SK-N-MC (cell line): ENCODE measurements around the gene DGUOK.

Source experiments
- DNase-seq: peaks from one replicate; pipeline ENCODE4 v3.0.0-alpha.2; 2011; ENCODE audit warnings: low read depth, low spot score
- H3K27ac ChIP-seq: fragments of 200-600 bp; sonication (generic); 2 replicates; pipeline ENCODE4 v1.5.1; 2016; ENCODE audit warnings: mixed run types
- H3K36me3 ChIP-seq: fragments of 200-600 bp; sonication (generic); 2 replicates; pipeline ENCODE4 v1.6.1; 2017; ENCODE audit warnings: antibody characterized with exemption, low read length, mixed read lengths; ENCODE audit not compliant: insufficient read depth
- H3K4me3 ChIP-seq: fragments of 200-600 bp; sonication (generic); 2 replicates; pipeline ENCODE4 v1.5.1; 2016
- H3K9ac ChIP-seq: fragments of 200-600 bp; sonication (generic); 2 replicates; pipeline ENCODE4 v1.8.0; 2017; ENCODE audit warnings: mixed run types, mixed read lengths; ENCODE audit not compliant: insufficient read length
- H3K9me3 ChIP-seq: fragments of 200-600 bp; sonication (generic); 2 replicates; pipeline ENCODE4 v1.6.1; 2017; ENCODE audit warnings: low read depth, mild to moderate bottlenecking, antibody characterized with exemption, low read length, moderate library complexity, mixed read lengths
- EZH2 ChIP-seq: fragments of 200-600 bp; sonication (generic); IDR thresholded peaks from one replicate; pipeline ENCODE4 v1.6.1; 2017; ENCODE audit warnings: antibody characterized with exemption
- FOXP2 ChIP-seq: optimal IDR thresholded peaks from 2 replicates; pipeline ENCODE3; 2011; ENCODE audit warnings: mild to moderate bottlenecking, moderate library complexity; ENCODE audit not compliant: insufficient read depth; ENCODE audit errors: extremely low read length, control extremely low read depth
- POLR2AphosphoS5 ChIP-seq: IDR thresholded peaks from 2 replicates; pipeline ENCODE4 v1.6.1; 2012; ENCODE audit warnings: mild to moderate bottlenecking, low read depth, low read length, borderline replicate concordance

The DGUOK gene

GRCh38 chr2:73981081-73982001 lies 54.7 kb downstream of the DGUOK start:
- TF ChIP-seq POLR2AphosphoS5 (no peak), FOXP2 (no peak), EZH2 (no peak)
- no peak overlapping the region for H3K4me3 ChIP-seq
- no peak overlapping the region for H3K9ac ChIP-seq
- H3K27ac ChIP-seq = no peak overlapping the region
- no peaks in the 10 kb centered on the region for H3K36me3 ChIP-seq
- DNase-seq = no peak
- H3K9me3 ChIP-seq = no peaks in the 10 kb centered on the region

DNA sequence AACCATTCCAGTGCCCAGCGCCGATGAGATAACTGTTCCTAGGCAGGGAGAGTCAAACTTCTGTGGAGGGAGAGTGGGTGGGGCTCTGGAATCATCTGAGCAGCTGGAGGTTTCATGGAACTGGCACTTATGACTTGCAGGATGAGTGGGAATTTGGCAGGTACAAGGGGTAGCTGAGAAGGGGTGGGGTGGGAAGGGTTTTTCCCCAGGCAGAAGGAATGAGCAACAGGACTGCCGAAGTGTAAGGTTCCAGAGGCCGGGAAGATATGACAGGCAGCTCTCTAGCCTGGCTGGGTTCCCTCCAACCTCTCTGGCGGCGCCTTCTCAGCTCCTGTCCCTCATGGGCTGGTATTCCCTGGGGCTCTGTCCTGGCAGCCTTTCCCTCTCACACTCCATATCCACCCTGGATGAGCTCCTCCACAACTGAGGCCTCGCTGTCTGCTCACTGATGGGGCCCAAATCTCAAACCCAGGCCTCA lies 55.5 kb downstream of the DGUOK start:
- no peak for DNase-seq
- TF ChIP-seq EZH2 (no peak), FOXP2 (no peak), POLR2AphosphoS5 (no peak)

DNA sequence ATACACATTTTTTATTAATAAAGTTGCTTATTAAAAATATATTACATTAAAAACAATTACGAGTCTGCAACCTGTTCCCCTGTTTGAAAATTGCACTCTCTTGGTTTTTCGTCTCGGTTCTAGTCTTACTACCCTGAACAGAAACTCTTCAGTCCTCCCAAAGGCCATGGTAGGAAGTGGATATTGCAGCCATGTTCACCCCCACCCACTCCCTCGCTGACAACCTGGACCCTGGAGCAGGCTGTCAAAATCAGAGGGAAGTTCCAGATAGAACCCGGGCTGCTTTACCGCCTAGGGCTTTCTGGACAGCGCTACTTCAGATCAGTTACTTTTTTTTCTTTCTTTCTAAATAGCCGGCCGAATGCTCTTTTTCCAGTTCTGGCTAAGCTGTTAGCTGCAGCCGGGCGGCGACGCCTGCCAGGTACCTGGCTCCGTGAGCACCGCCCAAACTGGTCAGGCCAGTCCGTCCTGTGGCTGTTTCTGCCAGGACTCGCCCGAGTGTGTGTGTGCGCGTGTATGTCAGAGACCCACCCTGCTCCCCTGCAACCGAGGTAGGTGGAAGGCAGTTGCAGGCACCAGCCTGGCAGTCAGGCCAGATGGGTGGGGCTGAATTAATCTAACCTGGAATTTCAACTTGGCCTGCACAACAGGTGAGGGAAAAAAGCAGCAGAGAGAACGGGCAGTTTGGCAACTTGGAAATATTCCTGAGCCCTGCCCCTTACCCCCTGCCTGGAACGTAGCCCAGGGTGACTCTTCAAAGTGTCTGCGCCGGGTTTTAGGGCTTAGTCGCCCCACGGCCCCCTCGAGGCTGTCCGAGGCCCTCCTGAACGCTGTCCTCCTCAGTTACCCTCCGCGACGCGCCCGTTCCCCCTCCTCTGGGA lies 56.9 kb downstream of the DGUOK start:
- peak overlapping the region; percentile 61 for H3K27ac ChIP-seq
- H3K9me3 ChIP-seq = no peaks in the 10 kb centered on the region
- H3K4me3 ChIP-seq = peak overlapping the region; percentile 75
- H3K9ac ChIP-seq = peak overlapping the region; percentile 86
- H3K36me3 ChIP-seq = peaks cover 7% of the 10 kb centered on the region
- no peak for TF ChIP-seq FOXP2
- peak; percentile 43 for TF ChIP-seq POLR2AphosphoS5
- DNase-seq = no peak

More for the DNA sequence above, 55.5 kb downstream of the DGUOK start:
- no peaks in the 10 kb centered on the region for H3K9me3 ChIP-seq
- no peak overlapping the region for H3K4me3 ChIP-seq
- H3K27ac ChIP-seq = peak overlapping the region; percentile 18; the same call in 1 of the 2 replicates
- H3K9ac ChIP-seq = no peak overlapping the region
- no peaks in the 10 kb centered on the region; the same call in 1 of the 2 replicates for H3K36me3 ChIP-seq

DNA sequence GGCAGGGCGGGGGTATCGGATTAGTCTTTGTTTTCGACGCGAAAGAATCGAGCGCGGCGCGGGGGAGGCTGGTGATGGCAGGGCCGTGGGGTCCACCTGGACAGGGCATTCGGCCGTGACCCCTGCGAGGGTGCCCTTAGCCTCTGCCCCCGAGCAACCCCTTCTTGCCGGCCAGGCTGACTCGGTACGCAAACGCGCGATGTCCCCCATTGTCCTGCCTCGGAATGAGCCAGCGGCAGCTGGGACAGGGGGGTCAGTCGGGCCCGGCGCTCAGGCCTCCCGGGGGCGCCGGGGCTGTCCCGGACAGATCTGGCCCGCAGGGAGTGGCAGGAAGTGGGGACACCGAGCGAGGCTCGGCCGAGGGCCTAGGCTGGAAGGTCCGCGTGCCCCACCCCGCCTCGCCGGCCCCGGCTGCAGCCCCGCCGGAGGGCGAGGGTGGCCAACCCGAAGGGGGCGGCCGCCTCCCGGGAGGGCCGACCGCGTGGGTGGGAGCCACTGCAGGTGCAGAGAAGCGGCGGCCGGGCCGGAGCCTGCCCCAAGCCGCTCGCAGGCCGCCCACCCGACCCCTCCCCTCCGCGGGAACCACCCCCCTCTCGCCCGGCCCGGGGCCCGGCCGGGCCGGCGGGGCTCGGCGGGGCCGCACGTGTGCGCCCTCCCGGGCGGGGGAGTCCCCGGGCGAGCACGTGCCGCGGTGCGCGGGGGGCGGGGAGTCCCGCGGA lies 57.7 kb downstream of the DGUOK start, which contains the start of gene TET3:
TSS of gene TET3 (plus strand) at position 708 of the 719 bp plus-strand sequence. CDS start 1,494 bp downstream, outside the sequence.
- Histone ChIP-seq H3K27ac (peak within 1 kb of the TSS; percentile 61), H3K9ac (peak within 1 kb of the TSS; percentile 87), H3K4me3 (peak within 1 kb of the TSS; percentile 90), H3K36me3 (peaks cover 15% of the 10 kb centered on the region), H3K9me3 (no peaks in the 10 kb centered on the region)
- no peak for TF ChIP-seq EZH2
- no peak for TF ChIP-seq POLR2AphosphoS5
- TF ChIP-seq FOXP2 = no peak
- no peak for DNase-seq

- no peaks in the 10 kb centered on the region for H3K9me3 ChIP-seq
- DNase-seq = no peak
- peak overlapping the region; percentile 86 for H3K9ac ChIP-seq
- no peak for TF ChIP-seq FOXP2
- no peak for TF ChIP-seq EZH2
- TF ChIP-seq POLR2AphosphoS5 = no peak
- H3K36me3 ChIP-seq = peaks cover 21% of the 10 kb centered on the region
- H3K27ac ChIP-seq = no peak overlapping the region
- peak overlapping the region; percentile 75; the same call in 1 of the 2 replicates for H3K4me3 ChIP-seq
Measured at GRCh38 chr2:73984922-73985307, 58.2 kb downstream of the DGUOK start.

DNA sequence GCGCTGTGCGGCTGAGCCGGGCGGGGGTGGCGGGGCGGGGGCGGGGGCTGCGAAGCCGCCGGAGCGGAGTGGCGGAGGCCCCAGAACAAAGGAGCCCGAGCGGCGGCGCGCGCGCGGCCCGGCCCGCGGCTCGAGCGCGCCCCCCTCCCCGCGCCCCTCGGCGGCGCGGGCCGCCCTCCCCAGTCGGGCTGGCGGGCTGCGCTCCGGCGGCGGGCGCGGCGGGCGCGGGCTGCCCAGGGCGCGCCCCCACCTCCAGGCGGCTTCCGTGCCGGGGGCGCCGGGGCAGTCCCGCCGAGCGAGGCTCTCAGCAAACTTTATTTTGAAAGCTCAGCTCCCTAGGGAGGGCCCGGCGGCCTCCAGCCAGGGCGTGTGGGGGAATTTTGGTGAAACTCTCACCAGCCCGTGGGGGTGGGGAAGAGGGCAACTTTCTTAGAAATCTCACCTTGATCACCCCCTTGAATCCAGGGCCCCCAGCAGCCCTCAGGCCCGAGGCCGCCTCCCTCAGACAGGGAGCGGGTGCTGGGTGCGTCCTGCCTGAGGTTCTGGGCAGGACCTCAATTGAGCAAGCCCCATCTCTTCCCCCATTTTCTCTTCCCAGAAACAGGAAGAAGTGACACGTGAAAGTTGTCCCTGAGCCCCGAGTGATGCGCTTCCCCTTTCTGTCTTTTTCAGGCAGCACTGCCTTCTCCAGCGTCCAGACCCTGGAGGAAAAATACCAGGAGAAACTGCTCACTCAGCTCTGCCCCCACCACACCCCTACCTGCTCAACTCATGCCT lies 58.8 kb downstream of the DGUOK start:
- peak overlapping the region; percentile 59; the same call in 1 of the 2 replicates for H3K27ac ChIP-seq
- H3K36me3 ChIP-seq = peaks cover 25% of the 10 kb centered on the region
- H3K9ac ChIP-seq = peak overlapping the region; percentile 87
- H3K4me3 ChIP-seq = peak overlapping the region; percentile 90
- TF ChIP-seq EZH2 = no peak
- no peak for TF ChIP-seq FOXP2
- no peak for TF ChIP-seq POLR2AphosphoS5
- H3K9me3 ChIP-seq = no peaks in the 10 kb centered on the region
- DNase-seq = no peak
